ENCODE data around the gene PIGW. TPM values are rescaled to one million over a fixed set of nuclear protein-coding genes. Genes with fewer than 3 reads are reported as not detected.

PIGW gene
- total and polyA plus RNA-seq, 9 of the 15 experiments (the other 6 are each of a cell fraction or from before 2014, with no cell fraction given), result 9.5 to 33.9 (median 21.2) TPM

DNA sequence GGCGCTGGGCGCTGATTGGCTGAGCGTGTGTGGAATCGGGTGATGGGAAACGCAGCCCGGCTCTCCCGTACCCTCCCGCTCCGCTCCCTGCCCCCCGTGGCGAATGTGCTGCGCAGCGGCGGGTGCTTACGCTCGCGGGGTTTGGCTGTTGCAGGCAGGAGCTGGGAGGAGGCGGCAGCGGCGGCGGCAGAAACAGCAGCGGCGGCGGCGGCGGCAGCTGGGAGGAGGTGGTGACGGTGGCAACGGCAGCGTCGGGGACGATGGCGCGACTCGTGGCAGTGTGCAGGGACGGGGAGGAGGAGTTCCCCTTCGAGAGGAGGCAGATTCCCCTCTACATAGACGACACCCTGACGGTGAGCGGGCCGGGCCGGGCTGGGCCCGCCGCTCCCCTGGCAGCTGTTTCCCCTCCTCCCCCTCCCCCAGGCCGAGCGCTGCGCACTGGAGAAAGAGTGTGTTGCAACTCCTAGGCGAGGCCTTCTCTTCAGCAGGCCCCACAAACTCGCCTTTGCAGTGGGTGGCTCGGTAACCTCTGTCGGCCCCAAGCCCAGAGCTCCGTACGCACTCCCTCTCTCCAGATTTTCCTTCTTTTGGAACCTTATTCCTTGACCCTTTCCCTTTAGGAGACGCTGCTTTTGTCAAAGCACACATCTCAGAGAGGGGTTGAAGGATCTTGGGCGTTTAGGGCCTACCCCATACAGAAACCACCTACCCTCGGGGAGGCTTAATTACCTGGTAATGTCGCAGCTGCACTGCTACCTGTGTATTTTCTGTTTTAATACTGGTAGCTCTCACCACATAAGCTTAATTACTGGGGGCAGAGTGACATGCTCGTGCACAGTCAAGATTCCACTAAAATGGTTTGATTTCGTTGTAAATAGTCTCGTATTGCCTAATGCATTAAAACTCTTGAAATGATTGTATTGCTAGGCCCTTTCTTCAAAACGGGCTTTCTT, 11.0 kb downstream of the PIGW start (continued):
- TF ChIP-seq, protein P1, sequence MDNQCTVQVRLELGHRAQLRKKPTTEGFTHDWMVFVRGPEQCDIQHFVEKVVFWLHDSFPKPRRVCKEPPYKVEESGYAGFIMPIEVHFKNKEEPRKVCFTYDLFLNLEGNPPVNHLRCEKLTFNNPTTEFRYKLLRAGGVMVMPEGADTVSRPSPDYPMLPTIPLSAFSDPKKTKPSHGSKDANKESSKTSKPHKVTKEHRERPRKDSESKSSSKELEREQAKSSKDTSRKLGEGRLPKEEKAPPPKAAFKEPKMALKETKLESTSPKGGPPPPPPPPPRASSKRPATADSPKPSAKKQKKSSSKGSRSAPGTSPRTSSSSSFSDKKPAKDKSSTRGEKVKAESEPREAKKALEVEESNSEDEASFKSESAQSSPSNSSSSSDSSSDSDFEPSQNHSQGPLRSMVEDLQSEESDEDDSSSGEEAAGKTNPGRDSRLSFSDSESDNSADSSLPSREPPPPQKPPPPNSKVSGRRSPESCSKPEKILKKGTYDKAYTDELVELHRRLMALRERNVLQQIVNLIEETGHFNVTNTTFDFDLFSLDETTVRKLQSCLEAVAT (IDR thresholded peaks at IDR 0.05), result peak; percentile 25 to 70; a peak in 2 of 4 replicates
- TF ChIP-seq CREB3L1 (IDR thresholded peaks at IDR 0.05; ENCODE audit: borderline replicate concordance, low read depth) (peak; percentile 44; the same call in 1 of the 2 replicates), TRIM24 (IDR thresholded peaks at IDR 0.05) (peak in 1 of 2 experiments; percentile 47; a peak in 1 of 4 replicates), RNF2 (IDR thresholded peaks at IDR 0.05) (peak; percentile 47; the same call in 1 of the 2 replicates), CBX5 (IDR thresholded peaks at IDR 0.05; ENCODE audit: borderline replicate concordance, low read depth) (peak; percentile 76), YBX1 (IDR thresholded peaks at IDR 0.05) (no peak), ZNF830 (CRISPR knock-in tag; IDR thresholded peaks at IDR 0.05) (no peak), TOE1 (IDR thresholded peaks at IDR 0.05; ENCODE audit: borderline replicate concordance) (peak; percentile 70; the same call in 1 of the 2 replicates), TOE1 (CRISPR knock-in tag; IDR thresholded peaks at IDR 0.05; ENCODE audit: borderline replicate concordance, low read depth) (no peak), POLR2AphosphoS5 (IDR thresholded peaks at IDR 0.05; ENCODE audit: control insufficient read depth, insufficient read depth, low read depth, low read length) (peak; percentile 59), TBP (optimal IDR thresholded peaks at IDR 0.05; ENCODE audit: low read depth, low read length) (peak; percentile 80), ZNF274 (IDR thresholded peaks at IDR 0.05; ENCODE audit: borderline replicate concordance, low read depth, low read length) (no peak), ZNF740 (CRISPR knock-in tag; IDR thresholded peaks at IDR 0.05) (peak; percentile 69), ZNF740 (tag; IDR thresholded peaks at IDR 0.05) (peak in 1 of 2 experiments; percentile 63; a peak in 1 of 4 replicates), HDAC2 (IDR thresholded peaks at IDR 0.05) (0 out of 2 replicates have a peak, but pooled peaks have one; percentile 29)
- TF ChIP-seq, protein P2, sequence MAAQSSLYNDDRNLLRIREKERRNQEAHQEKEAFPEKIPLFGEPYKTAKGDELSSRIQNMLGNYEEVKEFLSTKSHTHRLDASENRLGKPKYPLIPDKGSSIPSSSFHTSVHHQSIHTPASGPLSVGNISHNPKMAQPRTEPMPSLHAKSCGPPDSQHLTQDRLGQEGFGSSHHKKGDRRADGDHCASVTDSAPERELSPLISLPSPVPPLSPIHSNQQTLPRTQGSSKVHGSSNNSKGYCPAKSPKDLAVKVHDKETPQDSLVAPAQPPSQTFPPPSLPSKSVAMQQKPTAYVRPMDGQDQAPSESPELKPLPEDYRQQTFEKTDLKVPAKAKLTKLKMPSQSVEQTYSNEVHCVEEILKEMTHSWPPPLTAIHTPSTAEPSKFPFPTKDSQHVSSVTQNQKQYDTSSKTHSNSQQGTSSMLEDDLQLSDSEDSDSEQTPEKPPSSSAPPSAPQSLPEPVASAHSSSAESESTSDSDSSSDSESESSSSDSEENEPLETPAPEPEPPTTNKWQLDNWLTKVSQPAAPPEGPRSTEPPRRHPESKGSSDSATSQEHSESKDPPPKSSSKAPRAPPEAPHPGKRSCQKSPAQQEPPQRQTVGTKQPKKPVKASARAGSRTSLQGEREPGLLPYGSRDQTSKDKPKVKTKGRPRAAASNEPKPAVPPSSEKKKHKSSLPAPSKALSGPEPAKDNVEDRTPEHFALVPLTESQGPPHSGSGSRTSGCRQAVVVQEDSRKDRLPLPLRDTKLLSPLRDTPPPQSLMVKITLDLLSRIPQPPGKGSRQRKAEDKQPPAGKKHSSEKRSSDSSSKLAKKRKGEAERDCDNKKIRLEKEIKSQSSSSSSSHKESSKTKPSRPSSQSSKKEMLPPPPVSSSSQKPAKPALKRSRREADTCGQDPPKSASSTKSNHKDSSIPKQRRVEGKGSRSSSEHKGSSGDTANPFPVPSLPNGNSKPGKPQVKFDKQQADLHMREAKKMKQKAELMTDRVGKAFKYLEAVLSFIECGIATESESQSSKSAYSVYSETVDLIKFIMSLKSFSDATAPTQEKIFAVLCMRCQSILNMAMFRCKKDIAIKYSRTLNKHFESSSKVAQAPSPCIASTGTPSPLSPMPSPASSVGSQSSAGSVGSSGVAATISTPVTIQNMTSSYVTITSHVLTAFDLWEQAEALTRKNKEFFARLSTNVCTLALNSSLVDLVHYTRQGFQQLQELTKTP (IDR thresholded peaks at IDR 0.05; ENCODE audit: low read depth in 1 of 2, partially characterized antibody in 2 of 2), result peak in 1 of 2 experiments; percentile 89
- TF ChIP-seq, protein P3, sequence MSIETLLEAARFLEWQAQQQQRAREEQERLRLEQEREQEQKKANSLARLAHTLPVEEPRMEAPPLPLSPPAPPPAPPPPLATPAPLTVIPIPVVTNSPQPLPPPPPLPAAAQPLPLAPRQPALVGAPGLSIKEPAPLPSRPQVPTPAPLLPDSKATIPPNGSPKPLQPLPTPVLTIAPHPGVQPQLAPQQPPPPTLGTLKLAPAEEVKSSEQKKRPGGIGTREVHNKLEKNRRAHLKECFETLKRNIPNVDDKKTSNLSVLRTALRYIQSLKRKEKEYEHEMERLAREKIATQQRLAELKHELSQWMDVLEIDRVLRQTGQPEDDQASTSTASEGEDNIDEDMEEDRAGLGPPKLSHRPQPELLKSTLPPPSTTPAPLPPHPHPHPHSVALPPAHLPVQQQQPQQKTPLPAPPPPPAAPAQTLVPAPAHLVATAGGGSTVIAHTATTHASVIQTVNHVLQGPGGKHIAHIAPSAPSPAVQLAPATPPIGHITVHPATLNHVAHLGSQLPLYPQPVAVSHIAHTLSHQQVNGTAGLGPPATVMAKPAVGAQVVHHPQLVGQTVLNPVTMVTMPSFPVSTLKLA (conservative IDR thresholded peaks at IDR 0.05), result peak; percentile 63 to 91
